ENCODE data around the gene CFAP46. TPM values are rescaled to one million over a fixed set of nuclear protein-coding genes. Genes with fewer than 3 reads are reported as not detected.

The CFAP46 gene
- total RNA-seq, 4 donors from 2014 or later, result under 0.01 to 1.3 (median 0.28) TPM

DNA sequence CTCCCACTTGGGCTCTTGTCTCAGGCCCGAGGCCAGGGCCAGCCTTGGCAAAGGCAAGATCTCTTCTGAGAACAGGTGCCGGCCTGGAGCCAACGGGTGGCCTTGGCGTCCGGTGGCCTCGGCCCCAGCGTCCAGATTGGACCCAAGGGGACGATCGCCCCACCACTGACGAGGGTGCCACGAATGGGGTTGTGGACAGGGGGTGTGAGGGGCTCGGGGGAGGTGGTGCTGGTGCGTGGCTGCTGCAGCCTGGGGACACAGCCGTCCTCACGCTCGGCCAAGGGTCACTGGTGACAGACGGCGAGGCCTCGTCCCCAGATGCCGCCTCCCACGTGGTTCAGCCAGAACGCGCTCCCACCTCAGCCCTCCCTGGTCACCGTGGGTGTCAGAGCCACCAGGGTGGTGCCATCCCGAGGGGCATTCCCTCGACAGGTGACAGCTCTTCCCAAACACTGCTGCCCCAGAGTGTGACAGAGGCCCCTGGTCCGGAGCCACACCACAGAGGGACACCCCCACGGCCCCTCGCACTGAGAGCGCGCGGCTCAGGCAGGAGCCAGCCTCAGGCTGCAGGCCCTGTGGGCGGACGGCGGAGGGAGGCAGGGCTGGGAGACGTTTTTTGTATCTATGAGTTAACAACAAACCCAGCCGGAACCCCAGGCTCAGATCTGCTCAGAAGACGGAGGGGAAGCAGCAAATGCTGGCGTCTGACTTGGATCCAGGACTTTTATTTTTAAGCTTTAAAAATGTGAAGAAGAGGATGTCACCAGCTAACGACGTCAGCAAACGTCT lies 18.5 kb upstream of the CFAP46 start:
- Histone ChIP-seq H3K9me3 (no peaks in the 10 kb centered on the region), H3K4me3 (no peak overlapping the region), H3K27ac (replicated peaks in 1 of 4) (no peak overlapping the region), H3K4me1 (peaks cover 7 to 20% (median 13%) of the 10 kb centered on the region in 4 donors), H3K27me3 (peaks cover 0 to 17% (median 0%) of the 10 kb centered on the region in 4 donors), H3K36me3 (no peaks in the 10 kb centered on the region)
- DNase-seq (ENCODE audit: extremely low spot score), result no peak
- TF ChIP-seq POLR2AphosphoS5 (IDR thresholded peaks at IDR 0.05) (no peak), POLR2A (IDR thresholded peaks at IDR 0.05; ENCODE audit: low read depth) (no peak), EP300 (IDR thresholded peaks at IDR 0.05) (no peak)
- TF ChIP-seq, protein P1, sequence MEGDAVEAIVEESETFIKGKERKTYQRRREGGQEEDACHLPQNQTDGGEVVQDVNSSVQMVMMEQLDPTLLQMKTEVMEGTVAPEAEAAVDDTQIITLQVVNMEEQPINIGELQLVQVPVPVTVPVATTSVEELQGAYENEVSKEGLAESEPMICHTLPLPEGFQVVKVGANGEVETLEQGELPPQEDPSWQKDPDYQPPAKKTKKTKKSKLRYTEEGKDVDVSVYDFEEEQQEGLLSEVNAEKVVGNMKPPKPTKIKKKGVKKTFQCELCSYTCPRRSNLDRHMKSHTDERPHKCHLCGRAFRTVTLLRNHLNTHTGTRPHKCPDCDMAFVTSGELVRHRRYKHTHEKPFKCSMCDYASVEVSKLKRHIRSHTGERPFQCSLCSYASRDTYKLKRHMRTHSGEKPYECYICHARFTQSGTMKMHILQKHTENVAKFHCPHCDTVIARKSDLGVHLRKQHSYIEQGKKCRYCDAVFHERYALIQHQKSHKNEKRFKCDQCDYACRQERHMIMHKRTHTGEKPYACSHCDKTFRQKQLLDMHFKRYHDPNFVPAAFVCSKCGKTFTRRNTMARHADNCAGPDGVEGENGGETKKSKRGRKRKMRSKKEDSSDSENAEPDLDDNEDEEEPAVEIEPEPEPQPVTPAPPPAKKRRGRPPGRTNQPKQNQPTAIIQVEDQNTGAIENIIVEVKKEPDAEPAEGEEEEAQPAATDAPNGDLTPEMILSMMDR (IDR thresholded peaks at IDR 0.05), result no peak
- 86% methylated on average over 26 of the region's 42 CpGs for WGBS
- intact Hi-C loops (cut with DNase I), result no loop called here

DNA sequence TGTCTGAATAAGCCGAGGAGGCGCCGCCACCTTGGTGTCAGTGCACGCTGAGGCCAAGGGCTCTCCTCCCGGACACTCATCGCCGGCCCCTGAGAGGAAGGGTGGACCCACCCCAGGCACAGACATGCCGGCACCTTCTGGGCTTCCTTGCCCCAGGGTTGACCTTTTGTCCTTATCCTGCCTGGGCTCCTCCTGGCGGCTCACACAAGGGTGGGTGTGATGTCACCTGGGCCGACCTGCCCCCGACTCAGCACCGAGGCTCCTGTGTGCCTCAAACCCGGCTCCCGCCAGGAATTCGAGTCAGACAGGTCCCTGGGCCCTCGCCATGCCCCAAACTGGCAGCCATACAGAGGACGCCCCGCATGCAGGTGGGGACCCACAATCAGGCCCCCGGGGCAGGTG lies 17.7 kb upstream of the CFAP46 start:
- peaks cover 7 to 18% (median 13%) of the 10 kb centered on the region in 4 donors for H3K4me1 ChIP-seq
- H3K9me3 ChIP-seq, result no peaks in the 10 kb centered on the region
- H3K4me3 ChIP-seq, result no peak overlapping the region
- TF ChIP-seq POLR2AphosphoS5 (IDR thresholded peaks at IDR 0.05) (no peak), POLR2A (IDR thresholded peaks at IDR 0.05; ENCODE audit: low read depth) (no peak), EP300 (IDR thresholded peaks at IDR 0.05) (no peak)
- TF ChIP-seq, protein P1 (IDR thresholded peaks at IDR 0.05), result no peak
- WGBS, result 20% methylated on average over 1 of the region's 19 CpGs
- no peak for DNase-seq (ENCODE audit: extremely low spot score)
- H3K27me3 ChIP-seq, result peaks cover 0 to 15% (median 0%) of the 10 kb centered on the region in 4 donors
- intact Hi-C loops (cut with DNase I), result no loop called here
- H3K27ac ChIP-seq (replicated peaks in 1 of 4), result no peak overlapping the region
- H3K36me3 ChIP-seq, result no peaks in the 10 kb centered on the region

DNA sequence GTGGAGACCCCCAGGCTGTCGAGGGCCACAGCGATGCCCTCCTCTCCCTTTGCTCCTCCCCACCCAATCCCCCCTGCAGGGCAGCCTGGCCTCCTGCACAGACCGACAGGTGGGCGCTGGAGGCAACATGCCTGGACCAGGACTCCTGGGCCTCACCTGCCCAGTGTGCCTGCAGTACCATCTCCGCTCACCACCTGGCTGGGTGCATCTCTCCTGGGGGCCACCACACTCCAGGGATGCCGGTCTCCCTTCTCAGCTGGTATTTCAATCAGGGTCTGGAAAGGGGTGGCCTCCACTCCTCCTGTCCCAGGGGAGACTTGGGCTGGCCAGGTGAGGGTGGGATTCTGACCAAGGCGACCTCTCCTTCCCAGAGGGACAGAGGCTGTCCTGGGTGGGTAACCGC lies 17.2 kb upstream of the CFAP46 start:
- Histone ChIP-seq H3K4me1 (peaks cover 7 to 16% (median 12%) of the 10 kb centered on the region in 4 donors), H3K4me3 (no peak overlapping the region), H3K27ac (replicated peaks in 1 of 4) (no peak overlapping the region), H3K9me3 (no peaks in the 10 kb centered on the region), H3K27me3 (peaks cover 0 to 11% (median 0%) of the 10 kb centered on the region in 4 donors), H3K36me3 (no peaks in the 10 kb centered on the region)
- DNase-seq (ENCODE audit: extremely low spot score), result no peak
- TF ChIP-seq EP300 (IDR thresholded peaks at IDR 0.05), result no peak
- TF ChIP-seq POLR2A (IDR thresholded peaks at IDR 0.05; ENCODE audit: low read depth), result no peak
- TF ChIP-seq POLR2AphosphoS5 (IDR thresholded peaks at IDR 0.05), result no peak
- TF ChIP-seq, protein P1 (IDR thresholded peaks at IDR 0.05), result no peak
- intact Hi-C loops (cut with DNase I), result no loop called here
- WGBS, result 85% methylated on average over 7 of the region's 8 CpGs

DNA sequence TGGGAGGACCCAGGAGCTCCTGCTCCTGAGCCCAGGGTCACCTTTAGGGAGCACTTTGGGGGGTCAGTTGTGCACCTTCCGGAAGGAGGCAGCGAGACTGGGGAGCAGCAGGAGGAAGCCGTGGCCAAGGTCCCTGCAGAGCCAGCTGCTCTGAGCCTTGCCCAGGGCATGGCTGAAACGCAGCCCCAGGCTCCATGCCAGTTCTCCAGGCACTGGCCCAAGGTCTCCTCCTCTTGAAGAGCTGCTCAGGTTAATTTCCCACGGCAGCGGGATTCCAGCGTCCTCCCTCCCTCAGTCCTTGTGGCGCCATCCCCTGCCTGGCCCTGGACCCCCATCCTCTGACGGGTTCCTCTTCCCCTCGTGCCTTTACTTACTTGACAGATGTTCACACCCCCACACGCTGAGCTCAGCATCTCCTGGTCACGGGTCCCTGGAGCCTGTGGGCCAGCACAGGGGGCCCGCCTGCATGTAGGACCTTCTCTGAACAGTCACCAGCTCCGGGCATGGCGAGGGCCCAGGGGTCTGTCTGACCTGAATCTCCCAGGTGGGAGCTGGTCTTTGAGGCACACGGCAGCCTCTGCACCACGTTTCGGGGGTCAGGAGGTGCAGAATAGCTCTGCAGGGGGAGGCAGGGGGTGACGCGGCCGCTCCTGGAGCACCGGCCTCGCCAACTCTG lies 16.7 kb upstream of the CFAP46 start:
- Histone ChIP-seq H3K36me3 (no peaks in the 10 kb centered on the region), H3K27ac (replicated peaks in 1 of 4) (no peak overlapping the region), H3K4me1 (peaks cover 7 to 16% (median 11%) of the 10 kb centered on the region in 4 donors), H3K4me3 (no peak overlapping the region), H3K27me3 (peaks cover 0 to 9% (median 0%) of the 10 kb centered on the region in 4 donors), H3K9me3 (no peaks in the 10 kb centered on the region)
- WGBS, result 60% methylated on average over 12 of the region's 23 CpGs
- intact Hi-C loops (cut with DNase I), result no loop called here
- no peak for DNase-seq (ENCODE audit: extremely low spot score)
- TF ChIP-seq EP300 (IDR thresholded peaks at IDR 0.05) (no peak), POLR2A (IDR thresholded peaks at IDR 0.05; ENCODE audit: low read depth) (no peak), POLR2AphosphoS5 (IDR thresholded peaks at IDR 0.05) (no peak)
- TF ChIP-seq, protein P1 (IDR thresholded peaks at IDR 0.05), result no peak
